Kidney epithelial cell (primary cell): ENCODE results near the gene CHST3. TPM values are rescaled to one million over a fixed set of nuclear protein-coding genes. Genes with fewer than 3 reads are reported as not detected.

Experiments used
- DNase-seq: peaks from one replicate; pipeline ENCODE4 v3.0.0-alpha.2; 2010; ENCODE audit warnings: low read depth
- H3K27me3 ChIP-seq: 2 replicates; pipeline ENCODE4 v1.6.0; 2011; ENCODE audit warnings: low read length; ENCODE audit not compliant: control insufficient read depth, insufficient read depth
- H3K36me3 ChIP-seq: 2 replicates; pipeline ENCODE4 v1.5.1; 2011; ENCODE audit warnings: low read length; ENCODE audit not compliant: control insufficient read depth, insufficient read depth
- H3K4me3 ChIP-seq: 2 replicates; pipeline ENCODE4 v1.5.1; 2011; ENCODE audit warnings: low read depth, mild to moderate bottlenecking, control low read depth, low read length
- total RNA-seq: library from RNA; depleted of rRNA; stranded (reverse); fragments of >200 nt; gene quantifications from 2 replicates; pipeline ENCODE4 v1.2.3, GENCODE V29; 2015
- TF ChIP-seq, protein P1 (sequence below): IDR thresholded peaks from 2 replicates; pipeline ENCODE4 v1.5.1; 2011; ENCODE audit warnings: mild to moderate bottlenecking, moderate library complexity, low read length, control low read depth, inconsistent platforms; ENCODE audit not compliant: insufficient read depth, poor library complexity, severe bottlenecking

Gene CHST3
- total RNA-seq, 1 donor from 2014 or later: 48.6 TPM

DNA sequence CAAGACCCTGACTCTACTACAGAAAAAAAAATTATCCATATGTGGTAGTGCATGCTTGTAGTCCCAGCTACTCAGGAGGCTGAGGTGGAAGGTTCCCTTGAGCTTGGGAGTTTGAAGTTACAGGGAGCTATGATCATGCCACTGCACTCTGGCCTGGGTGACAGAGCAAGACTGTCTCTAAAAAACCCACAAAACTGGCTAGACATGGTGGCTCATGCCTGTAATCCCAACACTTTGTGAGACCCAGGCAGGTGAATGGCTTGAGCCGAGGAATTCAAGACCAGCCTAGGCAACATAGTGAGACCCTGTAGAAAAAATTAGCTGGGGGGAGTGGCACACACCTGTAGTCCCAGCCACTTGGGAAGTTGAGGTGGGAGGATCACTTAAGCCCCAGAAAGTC lies 32.9 kb upstream of the CHST3 start:
- no peak overlapping the region for H3K4me3 ChIP-seq
- H3K27me3 ChIP-seq: no peaks in the 10 kb centered on the region
- TF ChIP-seq, protein P1, sequence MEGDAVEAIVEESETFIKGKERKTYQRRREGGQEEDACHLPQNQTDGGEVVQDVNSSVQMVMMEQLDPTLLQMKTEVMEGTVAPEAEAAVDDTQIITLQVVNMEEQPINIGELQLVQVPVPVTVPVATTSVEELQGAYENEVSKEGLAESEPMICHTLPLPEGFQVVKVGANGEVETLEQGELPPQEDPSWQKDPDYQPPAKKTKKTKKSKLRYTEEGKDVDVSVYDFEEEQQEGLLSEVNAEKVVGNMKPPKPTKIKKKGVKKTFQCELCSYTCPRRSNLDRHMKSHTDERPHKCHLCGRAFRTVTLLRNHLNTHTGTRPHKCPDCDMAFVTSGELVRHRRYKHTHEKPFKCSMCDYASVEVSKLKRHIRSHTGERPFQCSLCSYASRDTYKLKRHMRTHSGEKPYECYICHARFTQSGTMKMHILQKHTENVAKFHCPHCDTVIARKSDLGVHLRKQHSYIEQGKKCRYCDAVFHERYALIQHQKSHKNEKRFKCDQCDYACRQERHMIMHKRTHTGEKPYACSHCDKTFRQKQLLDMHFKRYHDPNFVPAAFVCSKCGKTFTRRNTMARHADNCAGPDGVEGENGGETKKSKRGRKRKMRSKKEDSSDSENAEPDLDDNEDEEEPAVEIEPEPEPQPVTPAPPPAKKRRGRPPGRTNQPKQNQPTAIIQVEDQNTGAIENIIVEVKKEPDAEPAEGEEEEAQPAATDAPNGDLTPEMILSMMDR: no peak
- no peak for DNase-seq
- H3K36me3 ChIP-seq: no peaks in the 10 kb centered on the region

DNA sequence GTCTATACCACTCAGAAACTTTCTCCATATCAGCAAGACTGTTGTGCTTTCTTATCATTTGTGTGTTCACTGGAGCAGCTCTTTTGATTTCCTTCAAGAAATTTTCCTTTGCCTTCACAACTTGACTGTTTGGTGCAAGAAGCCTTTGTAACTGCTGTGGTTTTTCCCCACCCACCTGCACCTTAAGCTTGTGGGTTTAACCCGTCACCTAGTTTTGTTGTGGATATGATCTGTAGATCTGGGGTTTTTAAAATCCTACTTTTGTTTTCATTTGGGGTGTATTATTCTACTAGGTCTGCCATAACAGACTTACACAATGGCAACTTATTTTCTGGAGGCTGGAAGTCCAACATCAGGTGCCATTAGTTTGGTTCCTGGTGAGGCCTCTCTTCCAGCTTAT lies 30.5 kb upstream of the CHST3 start:
- TF ChIP-seq, protein P1: no peak
- no peak for DNase-seq
- no peak overlapping the region for H3K4me3 ChIP-seq
- no peaks in the 10 kb centered on the region for H3K36me3 ChIP-seq
- no peaks in the 10 kb centered on the region for H3K27me3 ChIP-seq

DNA sequence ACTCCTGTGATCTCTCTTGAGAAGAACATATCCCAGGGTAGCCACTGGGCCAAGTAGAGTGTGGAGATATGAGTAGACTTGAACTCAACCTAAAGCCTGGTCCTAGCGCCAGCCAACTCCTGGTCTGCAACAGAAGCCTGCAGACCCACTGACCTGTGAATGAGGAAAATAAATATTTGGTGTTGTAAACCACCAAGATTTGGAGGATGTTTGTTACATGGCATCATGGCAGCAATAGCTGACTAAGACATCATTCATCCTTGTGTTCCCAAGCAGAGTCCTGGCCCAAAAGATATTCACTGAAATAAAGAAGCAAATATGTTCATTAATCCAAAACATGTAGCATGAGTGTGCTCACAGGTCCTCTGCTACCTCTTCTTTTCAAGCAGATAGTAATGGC lies 26.0 kb upstream of the CHST3 start:
- TF ChIP-seq, protein P1: no peak
- H3K36me3 ChIP-seq: no peaks in the 10 kb centered on the region
- no peak overlapping the region for H3K4me3 ChIP-seq
- no peak for DNase-seq
- no peaks in the 10 kb centered on the region for H3K27me3 ChIP-seq

DNA sequence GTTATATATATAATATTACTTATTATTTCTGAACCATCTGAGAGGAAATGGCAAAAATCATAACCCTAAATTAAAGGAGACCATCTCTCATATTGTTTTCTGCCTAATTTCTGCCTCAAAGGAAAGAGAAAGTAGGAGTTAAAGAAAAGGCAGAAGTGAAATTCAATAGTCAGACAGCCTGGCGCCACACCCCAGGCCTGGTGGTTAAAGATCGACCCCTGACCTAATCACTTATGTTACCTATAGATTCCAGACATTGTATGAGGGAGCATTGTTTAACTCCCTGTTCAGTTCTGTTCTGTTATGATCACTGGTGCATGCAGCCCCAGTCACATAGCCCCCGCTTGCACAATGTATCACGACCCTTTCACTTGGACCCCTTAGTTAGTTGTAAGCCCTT lies 24.9 kb upstream of the CHST3 start:
- Histone ChIP-seq H3K27me3 (no peaks in the 10 kb centered on the region), H3K36me3 (no peaks in the 10 kb centered on the region), H3K4me3 (no peak overlapping the region)
- TF ChIP-seq, protein P1: no peak
- no peak for DNase-seq

DNA sequence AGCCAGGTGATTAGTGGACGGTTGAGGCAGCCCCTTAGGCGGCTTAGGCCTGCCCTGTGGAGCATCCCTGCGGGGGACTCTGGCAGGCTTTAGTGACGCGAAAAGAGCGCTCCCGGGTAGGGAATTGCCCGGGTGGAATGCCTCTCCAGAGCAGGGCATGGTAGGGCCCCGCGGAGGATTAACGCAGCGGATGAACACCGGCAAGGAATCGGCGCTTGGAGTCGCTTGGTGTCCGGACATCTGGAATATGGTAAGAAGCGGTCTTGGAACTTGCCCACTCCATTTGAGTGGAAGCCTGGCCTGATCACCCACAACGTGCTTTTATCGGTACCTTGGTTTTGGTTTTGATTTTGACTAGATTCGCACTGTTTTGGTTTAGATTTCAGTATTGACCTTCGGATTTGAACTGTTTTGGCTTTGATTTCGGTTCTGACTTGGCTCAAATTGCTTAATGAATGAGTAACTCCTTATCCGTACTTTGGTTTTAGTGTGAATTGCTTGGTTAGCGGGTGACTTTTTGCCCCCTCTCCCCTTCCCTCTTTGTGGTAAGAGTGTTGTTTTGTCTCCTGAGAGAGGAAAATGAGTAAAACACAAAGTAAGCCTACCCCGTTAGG lies 24.2 kb upstream of the CHST3 start:
- no peak for DNase-seq
- H3K4me3 ChIP-seq: no peak overlapping the region
- TF ChIP-seq, protein P1: no peak
- H3K27me3 ChIP-seq: no peaks in the 10 kb centered on the region
- no peaks in the 10 kb centered on the region for H3K36me3 ChIP-seq

DNA sequence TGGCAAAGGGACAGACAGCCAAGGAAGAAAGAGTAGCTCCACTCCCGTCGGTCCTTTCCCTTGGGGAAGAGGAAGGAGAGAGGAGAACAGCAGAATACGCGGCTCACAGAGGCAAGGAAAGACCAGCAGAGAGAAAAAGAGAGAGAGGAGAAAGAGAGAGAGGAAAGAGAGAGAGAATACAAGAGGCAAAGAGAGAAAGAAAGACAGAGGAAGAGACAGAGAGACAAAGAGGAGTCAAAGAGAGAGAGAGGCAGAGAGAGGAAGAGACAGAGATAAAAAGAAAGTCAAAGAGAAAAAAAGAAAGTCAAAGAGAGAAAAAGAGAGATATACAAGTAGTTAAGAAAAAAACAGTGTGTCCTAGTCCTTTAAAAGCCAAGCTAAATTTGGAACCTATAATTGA lies 23.4 kb upstream of the CHST3 start:
- no peak for DNase-seq
- TF ChIP-seq, protein P1: no peak
- Histone ChIP-seq H3K27me3 (no peaks in the 10 kb centered on the region), H3K4me3 (no peak overlapping the region), H3K36me3 (no peaks in the 10 kb centered on the region)
